Liver (tissue), 9 donors: ENCODE measurements around the gene SRCAP. TPM values are rescaled to one million over a fixed set of nuclear protein-coding genes. Genes with fewer than 3 reads are reported as not detected.
A peak's percentile ranks its signal among the peaks of the same experiment; 100 is the strongest.

ENCODE experiments used
- DNase-seq: peaks from one replicate; pipeline ENCODE4 v3.0.0-alpha.2; 2017; ENCODE audit warnings: low spot score
- H3K27ac ChIP-seq, 2 donors: one replicate each; pipeline ENCODE4 v1.7.0; 2013; ENCODE audit warnings: inconsistent platforms in 2 of 2, low read length in 2 of 2, control low read depth in 1 of 2, low read depth in 1 of 2, mild to moderate bottlenecking in 1 of 2
- H3K27me3 ChIP-seq, 4 donors: one replicate each; pipeline versions ENCODE4 v1.6.1 to v1.7.0; 2013; ENCODE audit warnings: low read length in 3 of 4, inconsistent platforms in 1 of 4, mild to moderate bottlenecking in 1 of 4, moderate library complexity in 1 of 4; ENCODE audit not compliant: control insufficient read depth in 4 of 4, insufficient read depth in 4 of 4
- H3K36me3 ChIP-seq, 4 donors: one replicate each; pipeline versions ENCODE4 v1.6.1 to v1.7.0; 2013; ENCODE audit warnings: low read length in 3 of 4, mild to moderate bottlenecking in 3 of 4, low read depth in 1 of 4, moderate library complexity in 1 of 4; ENCODE audit not compliant: control insufficient read depth in 4 of 4, insufficient read depth in 3 of 4
- H3K4me1 ChIP-seq, 4 donors: one replicate each; pipeline versions ENCODE4 v1.6.1 to v1.7.0; 2013; ENCODE audit warnings: low read length in 3 of 4, mild to moderate bottlenecking in 3 of 4, moderate library complexity in 1 of 4; ENCODE audit not compliant: control insufficient read depth in 4 of 4, insufficient read depth in 4 of 4
- H3K4me3 ChIP-seq, 3 donors: one replicate each; pipeline versions ENCODE4 v1.6.1 to v1.7.0; 2013; ENCODE audit warnings: low read length in 3 of 3, control low read depth in 1 of 3, low read depth in 1 of 3, mild to moderate bottlenecking in 1 of 3
- H3K9ac ChIP-seq, 2 donors: one replicate each; pipeline ENCODE4 v1.7.0; 2013; ENCODE audit warnings: low read length in 2 of 2, mild to moderate bottlenecking in 2 of 2, moderate library complexity in 2 of 2, control low read depth in 1 of 2, low read depth in 1 of 2
- H3K9me3 ChIP-seq, 4 donors: one replicate each; pipeline versions ENCODE4 v1.6.1 to v1.7.0; 2013; ENCODE audit warnings: low read length in 3 of 4; ENCODE audit not compliant: control insufficient read depth in 4 of 4
- ATF3 ChIP-seq: IDR thresholded peaks from 2 replicates; pipeline ENCODE4 v1.6.1; 2016; ENCODE audit warnings: antibody characterized with exemption
- CTCF ChIP-seq: fragments of 150-350 bp; IDR thresholded peaks from 2 replicates; pipeline ENCODE4 v1.5.1; 2017; ENCODE audit warnings: improper control_type of control experiment, low read depth, low read length; ENCODE audit not compliant: missing input control
- EGR1 ChIP-seq, 2 donors: IDR thresholded peaks; 2 replicates each; pipeline ENCODE4 v1.6.1; 2016 to 2018; ENCODE audit warnings: antibody characterized with exemption in 2 of 2, low read depth in 2 of 2
- FOXA1 ChIP-seq: IDR thresholded peaks from 2 replicates; pipeline ENCODE4 v1.6.1; 2016; ENCODE audit warnings: antibody characterized with exemption
- FOXA2 ChIP-seq: IDR thresholded peaks from 2 replicates; pipeline ENCODE4 v1.6.1; 2016; ENCODE audit warnings: antibody characterized with exemption
- GABPA ChIP-seq, 2 donors: IDR thresholded peaks in 1 of 2; conservative IDR thresholded peaks in 1 of 2; 2 replicates each; pipeline ENCODE4 v1.6.1; 2016; ENCODE audit warnings: antibody characterized with exemption in 2 of 2, mild to moderate bottlenecking in 1 of 2, moderate library complexity in 1 of 2
- HNF4A ChIP-seq, 2 donors: conservative IDR thresholded peaks; 2 replicates each; pipeline ENCODE4 v1.6.1; 2016; ENCODE audit warnings: antibody characterized with exemption in 2 of 2, mild to moderate bottlenecking in 2 of 2
- HNF4G ChIP-seq: IDR thresholded peaks from 2 replicates; pipeline ENCODE4 v1.6.1; 2016; ENCODE audit warnings: antibody characterized with exemption
- JUND ChIP-seq, 2 donors: IDR thresholded peaks; 2 replicates each; pipeline ENCODE4 v1.6.1; 2016; ENCODE audit warnings: antibody characterized with exemption in 2 of 2
- MAX ChIP-seq: IDR thresholded peaks from 2 replicates; pipeline ENCODE4 v1.6.1; 2016; ENCODE audit warnings: antibody characterized with exemption
- NR2F2 ChIP-seq: IDR thresholded peaks from 2 replicates; pipeline ENCODE4 v1.6.1; 2016; ENCODE audit warnings: antibody characterized with exemption
- RAD21 ChIP-seq, 2 donors: IDR thresholded peaks; 2 replicates each; pipeline ENCODE4 v1.6.1; 2016; ENCODE audit warnings: antibody characterized with exemption in 2 of 2, mild to moderate bottlenecking in 2 of 2
- RXRA ChIP-seq, 2 donors: IDR thresholded peaks; 2 replicates each; pipeline ENCODE4 v1.6.1; 2017 to 2018; ENCODE audit warnings: antibody characterized with exemption in 2 of 2, mild to moderate bottlenecking in 1 of 2
- SP1 ChIP-seq: IDR thresholded peaks from 2 replicates; pipeline ENCODE4 v1.6.1; 2018; ENCODE audit warnings: antibody characterized with exemption, mild to moderate bottlenecking
- TAF1 ChIP-seq: conservative IDR thresholded peaks from 2 replicates; pipeline ENCODE4 v1.6.1; 2016; ENCODE audit warnings: antibody characterized with exemption, mild to moderate bottlenecking
- YY1 ChIP-seq: IDR thresholded peaks from 2 replicates; pipeline ENCODE4 v1.6.1; 2016; ENCODE audit warnings: antibody characterized with exemption, mild to moderate bottlenecking
- ZBTB33 ChIP-seq: IDR thresholded peaks from 2 replicates; pipeline ENCODE4 v1.6.1; 2016; ENCODE audit warnings: antibody characterized with exemption
- WGBS: extraction: QIAGEN DNeasy Blood & Tissue Kit; methylation state at CpG from one replicate; pipeline ENCODE4 v1.1.7; 2013; 5-methylcytosine and 5-hydroxymethylcytosine counted together
- polyA plus RNA-seq, 2 donors: library from polyadenylated mRNA; stranded (reverse) in 1 of 2; unstranded in 1 of 2; fragments of 200-250 nt in 1 of 2; fragments of >200 nt in 1 of 2; fragmentation: Nextera tagmentation in 1 of 2; extraction: Ambion mirVana in 1 of 2; gene quantifications; one replicate each; pipeline versions ENCODE4 v1.2.1 to v1.2.3, GENCODE V29; 2013 to 2015
- total RNA-seq, 2 donors: library from RNA; depleted of rRNA; stranded (reverse); fragments of >200 nt; gene quantifications; one replicate each; pipeline ENCODE4 v1.2.3, GENCODE V29; 2014
- TF ChIP-seq, protein P1 (sequence below): IDR thresholded peaks from 2 replicates; pipeline ENCODE4 v1.6.1; 2016; ENCODE audit warnings: antibody characterized with exemption, mild to moderate bottlenecking
- donor health status: healthy.
- donor health status: healthy.
- donor health status: healthy.
- donor health status: healthy.
- donor health status: healthy.

SRCAP gene
- total and polyA plus RNA-seq, 4 donors = 7.6 to 27.7 (median 17.7) TPM

- H3K4me1 ChIP-seq = peaks cover 0 to 30% (median 19%) of the 10 kb centered on the region in 4 donors
- no peak overlapping the region for H3K4me3 ChIP-seq
- no peak for DNase-seq
- 33% methylated on average over 2 of the region's 2 CpGs for WGBS
- no peaks in the 10 kb centered on the region for H3K27me3 ChIP-seq
- no peaks in the 10 kb centered on the region for H3K9me3 ChIP-seq
- no peak overlapping the region for H3K9ac ChIP-seq
- peak overlapping the region; percentile 27 to 48 for H3K27ac ChIP-seq
- H3K36me3 ChIP-seq = peaks cover 0 to 3% (median 0%) of the 10 kb centered on the region in 4 donors
- TF ChIP-seq MAX (peak; percentile 33), ZBTB33 (peak; percentile 28), SP1 (peak; percentile 78), ATF3 (no peak), FOXA1 (no peak), HNF4G (peak; percentile 61), YY1 (peak; percentile 45), RXRA (IDR thresholded peaks at IDR 0.05) (peak; percentile 90), JUND (IDR thresholded peaks at IDR 0.05) (peak; percentile 73 to 86), RAD21 (IDR thresholded peaks at IDR 0.05) (no peak), HNF4A (conservative IDR thresholded peaks at IDR 0.05) (peak; percentile 92 to 93), GABPA (IDR thresholded peaks at IDR 0.05 in 1 of 2, conservative IDR thresholded peaks at IDR 0.05 in 1 of 2) (peak in 1 of 2 donors; percentile 36), EGR1 (IDR thresholded peaks at IDR 0.05; ENCODE audit: low read depth in 2 of 2) (no peak), FOXA2 (peak; percentile 57), TAF1 (no peak), NR2F2 (no peak), CTCF (no peak)
- TF ChIP-seq, protein P1, sequence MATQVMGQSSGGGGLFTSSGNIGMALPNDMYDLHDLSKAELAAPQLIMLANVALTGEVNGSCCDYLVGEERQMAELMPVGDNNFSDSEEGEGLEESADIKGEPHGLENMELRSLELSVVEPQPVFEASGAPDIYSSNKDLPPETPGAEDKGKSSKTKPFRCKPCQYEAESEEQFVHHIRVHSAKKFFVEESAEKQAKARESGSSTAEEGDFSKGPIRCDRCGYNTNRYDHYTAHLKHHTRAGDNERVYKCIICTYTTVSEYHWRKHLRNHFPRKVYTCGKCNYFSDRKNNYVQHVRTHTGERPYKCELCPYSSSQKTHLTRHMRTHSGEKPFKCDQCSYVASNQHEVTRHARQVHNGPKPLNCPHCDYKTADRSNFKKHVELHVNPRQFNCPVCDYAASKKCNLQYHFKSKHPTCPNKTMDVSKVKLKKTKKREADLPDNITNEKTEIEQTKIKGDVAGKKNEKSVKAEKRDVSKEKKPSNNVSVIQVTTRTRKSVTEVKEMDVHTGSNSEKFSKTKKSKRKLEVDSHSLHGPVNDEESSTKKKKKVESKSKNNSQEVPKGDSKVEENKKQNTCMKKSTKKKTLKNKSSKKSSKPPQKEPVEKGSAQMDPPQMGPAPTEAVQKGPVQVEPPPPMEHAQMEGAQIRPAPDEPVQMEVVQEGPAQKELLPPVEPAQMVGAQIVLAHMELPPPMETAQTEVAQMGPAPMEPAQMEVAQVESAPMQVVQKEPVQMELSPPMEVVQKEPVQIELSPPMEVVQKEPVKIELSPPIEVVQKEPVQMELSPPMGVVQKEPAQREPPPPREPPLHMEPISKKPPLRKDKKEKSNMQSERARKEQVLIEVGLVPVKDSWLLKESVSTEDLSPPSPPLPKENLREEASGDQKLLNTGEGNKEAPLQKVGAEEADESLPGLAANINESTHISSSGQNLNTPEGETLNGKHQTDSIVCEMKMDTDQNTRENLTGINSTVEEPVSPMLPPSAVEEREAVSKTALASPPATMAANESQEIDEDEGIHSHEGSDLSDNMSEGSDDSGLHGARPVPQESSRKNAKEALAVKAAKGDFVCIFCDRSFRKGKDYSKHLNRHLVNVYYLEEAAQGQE = peak; percentile 26
These were observed 46.1 kb downstream of the SRCAP start for GRCh38 chr16:30745082-30745481.
